HK-2 (cell line): Measurements from ENCODE around the gene SEC62.

Experiments
- DNase-seq: peaks from one replicate; pipeline ENCODE4 v3.0.0-alpha.2; 2018; ENCODE audit not compliant: unreplicated experiment

Gene SEC62, protein sequence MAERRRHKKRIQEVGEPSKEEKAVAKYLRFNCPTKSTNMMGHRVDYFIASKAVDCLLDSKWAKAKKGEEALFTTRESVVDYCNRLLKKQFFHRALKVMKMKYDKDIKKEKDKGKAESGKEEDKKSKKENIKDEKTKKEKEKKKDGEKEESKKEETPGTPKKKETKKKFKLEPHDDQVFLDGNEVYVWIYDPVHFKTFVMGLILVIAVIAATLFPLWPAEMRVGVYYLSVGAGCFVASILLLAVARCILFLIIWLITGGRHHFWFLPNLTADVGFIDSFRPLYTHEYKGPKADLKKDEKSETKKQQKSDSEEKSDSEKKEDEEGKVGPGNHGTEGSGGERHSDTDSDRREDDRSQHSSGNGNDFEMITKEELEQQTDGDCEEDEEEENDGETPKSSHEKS

DNA sequence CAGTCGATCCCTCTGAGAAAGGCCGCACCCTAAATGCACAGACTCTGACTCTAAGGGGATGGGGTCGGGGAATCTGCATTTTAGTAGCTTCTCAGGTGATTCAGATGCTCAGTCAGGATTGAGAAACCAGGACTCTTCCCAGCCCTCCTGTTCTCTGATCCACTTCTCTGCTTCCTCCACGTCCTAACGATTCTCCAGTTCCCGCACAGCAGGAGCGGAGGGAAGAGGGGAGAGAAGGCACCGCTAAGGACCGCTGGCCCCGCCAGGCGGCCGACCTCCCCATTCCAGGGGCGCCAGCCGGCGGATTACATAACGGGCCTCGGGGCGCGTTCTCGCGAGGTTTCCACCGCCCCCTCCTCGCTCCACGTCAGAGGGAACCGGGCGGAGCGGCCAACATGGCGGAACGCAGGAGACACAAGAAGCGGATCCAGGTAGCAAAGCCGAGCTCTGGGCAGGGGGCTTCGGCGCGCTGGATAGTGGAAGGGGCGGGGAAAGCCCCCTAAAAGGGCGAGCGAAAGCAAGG is at the start of gene SEC62:
TSS of gene SEC62 (plus strand) at position 380 of the 523 bp plus-strand sequence. CDS start at position 396, 16 bp downstream.
- peak; percentile 95 for DNase-seq

DNA sequence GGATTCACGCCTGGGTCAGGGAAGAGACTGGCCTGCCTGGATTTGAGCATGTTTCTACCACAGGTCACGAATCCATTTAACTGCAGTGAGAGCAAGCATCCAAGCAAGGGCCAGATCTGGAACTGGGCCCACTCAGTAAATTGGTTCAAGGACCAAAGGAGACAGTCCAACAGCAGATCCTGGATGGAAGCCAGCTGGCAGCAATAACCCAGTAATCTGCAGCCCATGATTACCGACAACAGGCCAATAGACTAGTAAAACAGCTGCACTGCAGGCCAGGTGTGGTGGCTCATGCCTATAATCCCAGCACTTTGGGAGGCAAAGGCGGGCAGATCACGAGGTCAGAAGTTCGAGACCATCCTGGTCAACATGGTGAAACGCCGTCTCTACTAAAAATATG is 43.4 kb upstream of the SEC62 start:
- DNase-seq: no peak

DNA sequence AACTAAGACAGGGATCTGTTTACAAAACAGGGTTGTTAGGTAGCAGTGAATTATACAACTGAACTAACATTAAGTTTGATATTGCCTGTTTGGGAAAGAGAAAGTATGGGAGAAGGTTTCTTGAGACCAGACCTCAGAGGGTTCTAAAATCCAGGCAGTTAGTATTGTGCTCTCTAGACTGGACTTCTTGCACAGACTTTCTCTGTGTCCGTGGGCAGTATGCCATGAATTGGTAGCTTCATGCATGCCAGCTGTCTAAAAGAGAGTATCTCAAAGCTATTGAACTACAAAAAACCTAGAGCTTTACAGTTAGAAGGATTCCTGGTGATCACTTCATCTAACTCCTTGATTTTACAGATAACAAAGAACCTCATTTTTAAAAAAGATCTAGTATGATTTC is 42.8 kb upstream of the SEC62 start:
- DNase-seq: no peak

DNA sequence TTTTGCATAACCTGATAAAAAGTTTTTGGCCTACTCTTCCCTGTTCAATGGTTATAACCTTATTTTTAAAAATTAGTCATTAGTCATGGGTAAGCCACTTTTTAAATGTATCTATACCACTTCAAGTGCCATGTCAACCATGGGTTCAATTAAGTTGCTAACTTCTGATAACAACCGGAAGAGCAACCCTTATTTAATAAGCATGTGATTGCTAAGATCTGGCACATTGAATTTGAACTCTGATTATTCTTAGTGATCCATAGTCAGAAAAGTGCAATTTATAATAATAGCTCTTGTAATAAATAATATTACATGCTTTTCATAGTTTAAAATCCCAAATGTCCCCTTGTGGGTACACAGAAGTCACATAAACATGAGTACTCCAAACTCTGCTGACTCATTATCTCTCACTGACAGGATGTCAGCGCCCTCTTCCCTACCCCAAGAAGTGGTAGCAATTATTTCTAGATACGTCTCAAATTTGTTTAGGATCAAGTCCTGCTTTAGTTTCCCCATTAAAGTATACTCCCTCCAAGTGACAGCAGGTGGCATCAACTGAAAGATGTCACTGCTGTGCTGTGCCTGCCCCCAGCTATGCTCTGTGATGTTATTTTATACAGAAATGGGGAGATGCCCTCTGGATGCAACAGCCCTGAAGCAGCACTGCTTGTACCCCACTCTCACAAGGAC is 36.6 kb upstream of the SEC62 start:
- no peak for DNase-seq

DNA sequence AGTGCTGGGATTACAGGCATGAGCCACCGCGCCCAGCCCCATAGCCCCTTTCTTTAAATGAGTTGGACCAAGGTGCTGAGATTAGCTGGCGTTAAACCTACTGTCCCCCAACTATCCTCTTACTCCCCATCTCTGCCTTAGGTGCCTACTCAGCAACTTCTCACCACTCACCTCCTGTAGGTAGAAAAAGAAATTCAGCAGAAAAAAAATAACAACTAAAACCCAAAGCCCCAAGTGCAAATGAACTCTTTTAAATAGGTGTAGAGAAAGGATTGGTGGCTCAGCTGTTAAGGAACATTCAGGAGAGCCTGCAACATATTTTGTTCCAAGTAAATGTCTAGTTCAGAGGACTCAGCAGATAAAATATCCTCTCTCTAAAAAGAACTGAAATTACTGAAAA is 35.8 kb upstream of the SEC62 start:
- no peak for DNase-seq

DNA sequence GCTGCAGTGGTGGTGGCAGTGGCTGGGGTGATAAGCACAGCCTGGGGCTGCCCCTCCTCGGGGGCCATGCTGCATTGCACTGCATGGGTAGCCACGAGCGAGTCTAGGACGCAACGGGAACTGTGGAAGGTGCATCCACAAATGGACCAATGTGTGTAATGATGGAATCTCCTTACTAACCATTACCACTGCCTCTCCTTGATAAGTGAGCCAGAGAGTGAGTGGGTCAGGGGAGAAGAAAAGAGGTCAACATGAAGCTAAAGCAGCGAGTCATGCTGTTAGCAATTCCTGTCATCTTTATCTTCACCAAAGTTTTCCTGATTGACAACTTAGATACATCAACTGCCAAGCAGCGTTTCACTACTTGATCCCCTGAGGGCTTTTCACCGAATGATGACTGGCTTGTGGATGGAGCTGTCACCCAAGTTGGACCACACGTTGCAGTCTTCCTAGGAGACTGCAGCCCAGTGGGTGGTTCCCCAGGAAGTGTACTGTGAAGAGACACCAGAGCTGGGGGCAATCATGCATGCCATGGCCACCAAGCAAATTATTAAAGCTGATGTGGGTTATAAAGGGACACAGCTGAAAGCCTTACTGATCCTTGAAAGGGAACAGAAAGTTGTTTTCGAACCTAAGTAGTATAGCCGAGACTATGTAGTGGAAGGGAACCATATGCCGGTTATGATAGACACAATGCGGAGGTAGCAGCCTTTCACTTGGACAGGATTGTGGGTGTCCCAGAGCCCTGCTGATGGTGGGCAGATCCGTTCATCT is 34.7 kb upstream of the SEC62 start:
- DNase-seq: no peak

DNA sequence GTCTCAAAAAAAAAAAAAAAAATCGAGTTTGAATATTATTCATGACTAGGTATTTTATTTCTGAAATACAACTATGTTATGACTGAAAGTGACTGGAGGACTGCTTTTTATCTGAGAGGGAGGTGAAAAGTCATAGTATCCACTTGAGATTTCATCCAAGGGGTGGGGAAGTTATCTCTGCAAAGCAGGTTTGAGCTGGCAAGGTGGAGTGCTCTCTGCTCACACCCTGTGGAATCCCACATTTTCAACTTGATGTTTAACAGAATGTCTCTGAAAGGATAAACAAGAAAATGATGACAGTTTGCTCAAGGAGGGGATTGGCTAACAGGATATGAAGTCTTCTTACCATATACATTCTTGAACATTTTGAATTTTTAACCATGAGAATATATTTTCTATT is 27.3 kb upstream of the SEC62 start:
- DNase-seq: no peak

DNA sequence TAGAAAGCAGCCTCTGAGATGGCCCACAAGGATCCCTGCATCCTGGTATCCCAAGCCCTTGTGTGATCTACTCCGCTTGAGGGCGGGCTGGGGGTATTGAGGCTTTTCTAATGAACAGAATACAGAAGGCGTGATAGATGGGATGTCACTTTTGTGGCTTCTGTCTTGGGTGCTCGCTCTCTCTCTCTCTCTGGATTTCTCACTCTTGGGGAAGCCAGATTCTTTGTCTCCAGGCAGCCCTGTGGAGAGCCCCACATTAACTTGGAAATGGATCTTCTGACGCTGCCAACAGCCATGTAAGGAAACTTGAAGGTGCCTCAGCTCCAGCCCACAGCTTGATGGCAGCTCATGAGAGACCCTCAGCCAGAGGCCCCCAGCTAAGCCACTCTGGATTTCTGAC is 26.9 kb upstream of the SEC62 start:
- DNase-seq: no peak

DNA sequence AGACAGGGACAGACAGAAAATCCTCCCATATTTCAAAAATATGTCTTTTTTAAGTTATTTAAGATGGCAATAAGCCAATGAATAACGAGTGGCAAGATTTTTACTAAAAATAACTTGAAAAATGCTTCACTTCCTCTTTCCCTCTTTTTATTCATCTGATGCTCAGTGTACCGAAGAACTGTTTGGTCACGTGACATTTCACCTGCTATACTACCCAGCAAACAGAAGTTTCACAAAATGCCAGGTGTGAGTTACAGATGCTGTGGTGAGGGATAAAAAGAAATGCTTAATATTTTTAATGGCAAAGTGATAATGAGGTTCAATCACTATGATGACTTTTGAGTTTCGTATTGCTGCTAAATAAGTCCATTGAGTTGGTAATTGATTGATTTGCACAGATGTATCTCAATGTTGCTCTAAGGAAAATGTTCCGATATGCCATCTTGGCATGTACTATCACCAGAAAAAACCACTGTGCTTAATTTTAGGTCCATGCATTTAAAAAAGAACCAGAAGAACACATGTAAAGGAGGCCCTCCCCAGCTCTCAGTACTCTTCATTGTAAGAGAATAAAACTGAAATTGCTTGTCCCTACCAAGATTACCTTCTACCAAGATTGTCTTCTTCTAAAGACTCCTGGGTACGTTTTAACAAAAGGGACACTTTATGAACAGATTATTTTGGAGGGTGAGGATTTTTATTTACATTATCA is 26.0 kb upstream of the SEC62 start:
- no peak for DNase-seq

DNA sequence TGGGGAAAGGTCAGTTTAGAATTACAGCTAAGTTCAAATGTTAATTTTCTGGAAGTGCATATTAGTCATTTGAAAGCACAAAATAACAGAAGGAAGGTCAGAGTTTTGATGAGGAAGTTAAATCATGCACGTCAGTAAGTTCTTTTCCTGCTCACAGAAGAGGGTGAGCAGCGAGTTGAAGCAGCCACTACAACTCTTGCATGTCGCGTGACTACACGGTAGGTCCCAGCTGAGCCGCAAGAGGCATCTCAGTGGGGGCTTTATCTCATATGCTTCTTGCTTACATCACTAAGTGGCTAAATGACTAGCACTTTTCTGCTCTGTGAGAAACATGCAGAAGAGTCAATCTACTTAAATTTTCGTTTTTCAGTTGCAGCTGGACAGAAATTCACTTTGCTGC is 21.3 kb upstream of the SEC62 start:
- no peak for DNase-seq

DNA sequence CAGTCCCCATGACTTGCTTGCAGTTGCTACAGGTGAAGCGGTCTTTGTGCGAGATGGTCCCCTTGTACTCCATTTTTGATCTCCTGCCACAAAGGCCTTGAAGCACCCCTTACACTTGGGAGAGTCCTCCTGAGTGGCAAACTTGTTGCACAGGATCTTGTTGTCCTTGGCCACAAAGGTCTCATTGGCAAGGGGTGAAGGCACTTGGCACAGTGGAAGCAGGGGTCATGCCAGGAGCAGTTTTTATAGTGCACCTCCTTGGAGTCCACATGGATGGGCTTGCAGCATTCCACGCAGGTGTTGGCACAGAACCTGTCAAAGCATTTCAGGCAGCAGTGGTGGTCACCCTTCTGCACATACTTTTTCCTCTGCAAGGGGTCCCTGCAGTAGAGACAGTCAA is 20.3 kb upstream of the SEC62 start:
- DNase-seq: no peak

DNA sequence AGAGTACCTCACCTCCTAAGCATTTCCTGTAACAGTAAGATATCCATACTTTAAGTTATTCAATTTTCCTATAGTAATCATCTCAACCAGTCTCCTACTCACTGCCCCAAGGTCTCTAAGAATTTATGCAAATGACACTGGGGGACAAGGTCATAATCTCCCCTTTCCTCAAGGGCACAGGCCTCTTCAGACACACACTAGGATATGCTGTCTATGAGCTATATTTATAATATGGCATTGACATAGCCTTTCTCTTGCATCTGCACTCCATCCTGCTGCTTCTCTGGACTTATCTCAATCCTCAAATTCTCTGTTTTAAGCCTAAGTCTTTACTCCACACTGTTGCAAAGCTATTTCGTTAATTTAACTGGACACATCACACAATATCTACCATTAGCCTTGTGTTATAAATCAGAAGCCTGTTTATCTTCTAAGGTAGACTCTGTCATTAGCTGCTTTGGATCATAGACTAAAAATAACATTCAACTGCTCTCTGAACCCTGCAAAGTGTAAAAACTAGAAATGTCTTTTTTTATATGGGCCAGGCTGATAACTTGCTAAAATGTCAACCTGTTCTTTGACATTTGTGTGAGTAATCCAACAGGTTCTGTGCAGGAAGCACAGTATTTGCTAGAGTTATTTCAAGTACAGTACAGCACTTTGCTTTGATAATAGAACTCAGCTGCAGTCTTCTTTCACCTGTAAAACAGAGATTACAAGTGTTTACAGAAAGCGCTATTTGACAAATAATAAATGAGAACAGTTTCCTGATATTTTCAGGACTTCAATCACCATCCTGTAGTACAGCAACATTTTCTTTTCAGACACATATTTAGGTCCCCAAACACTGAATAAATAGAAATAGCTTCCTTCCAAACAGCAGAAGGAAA is 17.8 kb upstream of the SEC62 start:
- DNase-seq: no peak

DNA sequence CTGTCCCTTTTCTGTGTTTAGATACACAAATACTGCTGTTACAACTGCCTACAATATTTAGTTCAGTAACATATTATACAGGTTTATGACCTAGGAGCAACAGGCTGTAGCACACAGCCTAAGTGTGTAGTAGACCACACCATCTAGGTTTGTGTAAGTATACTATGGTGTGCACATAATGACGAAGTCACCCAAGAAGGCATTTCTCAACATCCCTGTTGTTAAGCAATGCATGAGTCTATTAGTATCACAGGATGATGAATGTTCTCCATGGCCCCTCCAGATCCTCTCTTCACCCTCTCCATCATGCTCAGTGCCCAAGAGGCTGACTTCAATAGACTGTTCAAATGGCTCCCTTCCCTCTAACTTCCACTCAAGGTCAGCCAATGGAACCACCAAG is 14.6 kb upstream of the SEC62 start:
- DNase-seq: no peak

DNA sequence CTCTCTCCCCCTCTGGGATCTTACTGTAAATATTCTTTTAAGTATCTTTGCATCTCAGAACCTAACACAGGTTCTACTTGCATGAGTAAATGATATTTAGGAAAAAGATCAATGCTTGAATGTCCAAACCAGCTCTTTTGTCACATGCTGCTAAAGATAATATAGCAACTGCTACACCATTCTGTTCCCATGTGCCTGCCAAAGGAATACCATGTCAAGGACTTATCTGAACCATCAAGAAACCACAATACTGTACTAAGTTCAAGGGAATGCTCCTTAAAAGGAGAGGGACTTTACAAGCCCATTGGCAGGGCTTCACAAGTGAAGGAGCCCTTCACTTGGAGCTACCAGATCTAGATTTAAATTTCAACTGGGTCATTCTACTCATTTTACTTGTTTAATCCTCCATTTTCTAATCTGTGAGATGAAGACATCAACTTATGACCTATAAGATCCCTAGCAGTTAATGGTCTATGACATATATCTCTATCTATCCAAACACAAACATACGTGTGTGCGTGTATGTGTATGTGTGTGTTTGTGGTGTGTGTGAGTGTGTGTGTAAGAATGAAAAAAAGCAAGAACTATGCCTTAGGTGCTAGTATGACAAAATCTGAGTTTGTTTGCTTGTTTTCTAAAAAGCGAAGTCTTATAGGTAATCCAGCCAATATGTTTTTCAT is 13.0 kb upstream of the SEC62 start:
- no peak for DNase-seq

DNA sequence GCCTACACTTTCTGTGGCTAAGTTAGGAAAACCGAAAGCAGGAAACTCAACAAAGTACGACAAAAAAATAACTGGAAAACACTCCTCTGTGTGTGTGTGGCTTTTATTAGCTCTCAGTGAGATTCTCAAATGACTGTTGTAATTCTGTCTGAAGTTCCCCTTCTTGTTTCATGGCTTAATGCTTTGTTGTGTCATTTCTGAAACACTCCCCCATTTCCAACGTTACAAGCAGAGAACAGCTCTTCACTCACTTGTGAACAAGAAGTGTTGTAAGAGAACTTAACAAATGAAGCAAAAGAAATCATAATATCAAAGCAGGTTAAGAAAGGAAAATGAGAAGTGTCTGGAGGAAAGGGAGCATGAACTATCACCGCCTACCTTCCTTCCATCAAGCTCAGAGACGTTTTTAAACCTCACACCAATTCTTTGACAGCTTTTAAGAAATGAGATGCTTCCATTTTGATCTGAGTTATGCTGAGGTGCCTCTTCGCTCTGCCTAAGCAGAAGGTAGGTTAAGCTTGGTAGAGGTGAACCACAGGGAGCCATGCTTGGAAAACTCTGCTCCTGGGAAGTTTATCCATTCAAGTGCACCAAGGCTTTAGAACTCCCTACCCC is 12.4 kb upstream of the SEC62 start:
- DNase-seq: no peak

DNA sequence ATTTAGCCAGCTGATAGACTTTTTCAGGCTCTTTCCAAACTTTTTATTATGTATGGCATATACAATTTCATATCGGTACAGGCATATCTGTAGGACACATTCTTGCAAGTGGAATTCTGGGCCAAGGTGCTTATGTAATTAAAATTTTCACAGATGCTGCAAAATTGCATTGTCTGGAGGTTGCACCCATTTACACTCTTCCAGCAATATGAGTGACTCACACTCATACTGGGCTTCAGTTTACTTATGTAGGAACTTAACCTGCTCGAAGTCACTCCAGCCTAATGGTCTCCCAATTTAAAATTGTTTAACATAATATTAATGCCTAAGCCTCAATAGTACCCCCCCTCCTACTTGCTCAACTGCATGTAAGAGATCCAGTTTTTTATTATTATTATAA is 11.2 kb upstream of the SEC62 start:
- no peak for DNase-seq

DNA sequence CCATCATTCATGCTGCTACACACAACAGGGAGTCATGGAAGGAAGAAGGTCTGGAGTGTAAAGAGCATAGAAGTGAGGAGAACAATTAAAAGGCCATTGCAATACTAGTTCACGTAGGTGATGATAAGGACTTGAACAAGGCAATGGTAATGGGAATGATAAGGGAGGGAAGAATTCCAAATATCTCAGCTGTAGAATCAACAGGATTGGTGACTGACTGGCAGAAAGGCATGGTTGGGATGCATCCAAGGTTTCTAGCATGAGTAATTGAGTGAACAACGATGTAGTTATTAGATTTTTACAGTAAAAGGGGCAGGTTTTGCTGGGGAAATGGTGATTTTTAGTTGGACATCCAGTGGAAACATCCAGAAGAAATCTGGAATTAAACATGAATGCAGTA is 2.4 kb upstream of the SEC62 start:
- DNase-seq: no peak

DNA sequence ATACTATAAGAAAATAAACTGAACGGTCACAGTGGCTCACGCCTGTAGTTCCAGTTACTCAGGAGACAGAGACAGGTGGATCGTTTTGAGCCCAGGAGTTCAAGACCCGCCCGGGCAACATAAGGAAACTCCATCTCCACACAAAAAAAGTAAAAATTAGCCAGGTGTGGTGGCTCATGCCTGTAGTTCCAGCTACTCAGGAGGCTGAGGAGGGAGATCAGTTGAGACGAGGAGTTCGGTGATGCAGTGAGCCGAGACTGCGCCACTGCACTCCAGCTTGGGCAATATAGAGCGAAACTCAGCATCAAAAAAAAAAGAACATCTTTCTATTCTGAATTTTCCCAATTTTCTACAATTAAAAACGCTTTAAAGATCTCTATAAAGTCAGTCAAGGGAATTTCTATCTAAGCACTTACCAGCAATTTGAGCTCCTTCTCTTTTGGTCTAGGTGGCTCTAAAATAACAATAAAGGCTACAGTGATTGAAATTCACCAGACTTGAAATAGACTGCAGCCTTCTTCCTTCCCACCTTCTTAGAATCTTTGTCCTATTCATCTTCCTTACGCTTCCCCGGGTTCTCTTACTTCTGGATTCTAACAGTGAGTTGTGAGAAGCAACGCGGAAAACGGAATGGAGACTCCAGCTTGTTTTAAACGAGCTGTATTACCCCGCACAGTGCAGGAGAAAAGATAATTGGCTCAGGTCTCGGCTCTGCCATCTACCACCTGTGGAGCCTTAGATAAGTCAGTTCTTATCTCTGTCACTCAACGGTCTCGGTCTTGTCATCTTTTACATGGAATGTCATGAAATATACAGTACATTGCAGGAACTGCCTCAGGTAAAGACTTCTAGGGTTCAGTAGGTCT is 812 bp upstream of the SEC62 start:
- no peak for DNase-seq
